HG02973 (cell line): Measurements from ENCODE around the gene PARD3.
"Not testable (repeated sequence)": the region's sequence is repeated elsewhere in the genome, so short reads cannot be mapped to it uniquely, and the experiment has no call there.

ENCODE experiments used
- ATAC-seq: cut with Tn5 transposase; IDR thresholded peaks from one replicate; pipeline ENCODE4 v1.9.1; 2021; ENCODE audit warnings: moderate library complexity; ENCODE audit not compliant: unreplicated experiment

Gene PARD3

GRCh38 chr10:34360984-34361383 is 454.1 kb downstream of the PARD3 start:
- no peak for ATAC-seq

- no peak for ATAC-seq
These were observed 455.7 kb downstream of the PARD3 start for GRCh38 chr10:34359435-34359813.

DNA sequence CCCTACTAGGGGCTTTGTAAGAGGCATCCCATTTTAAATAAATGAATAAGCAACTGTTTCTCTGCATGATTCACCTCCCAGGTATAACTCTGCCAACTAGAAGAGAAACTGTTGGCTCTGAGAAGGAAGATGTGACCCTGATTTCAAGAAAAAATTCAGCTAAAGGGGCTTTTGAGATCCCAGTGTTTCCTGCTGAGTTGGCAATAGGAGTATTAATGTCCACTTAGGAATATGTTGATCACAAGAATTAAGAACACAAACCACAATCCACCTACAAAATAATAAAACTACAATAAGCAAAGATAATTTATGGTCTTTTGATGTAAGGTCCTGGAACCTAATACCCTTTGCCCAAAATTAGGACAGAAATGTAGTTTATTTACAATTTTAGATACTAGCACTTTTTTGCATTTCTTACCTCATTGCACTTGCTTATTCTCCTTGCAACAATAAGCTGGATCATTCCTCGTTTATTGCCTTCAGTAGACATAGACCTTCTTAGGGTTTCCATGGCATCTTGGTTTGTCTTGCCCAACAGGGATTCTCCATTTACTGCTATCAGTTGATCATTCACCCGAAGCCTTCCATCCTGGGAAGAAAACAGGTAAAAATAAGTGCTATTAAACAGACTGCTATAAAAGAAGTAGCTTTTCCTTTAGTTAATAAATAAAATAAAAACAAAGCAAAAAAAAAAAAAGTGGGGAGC is 456.2 kb downstream of the PARD3 start:
- ATAC-seq = no peak

- no peak for ATAC-seq
These were observed 458.6 kb downstream of the PARD3 start for GRCh38 chr10:34356463-34356862.

- ATAC-seq = not testable (repeated sequence)
These were observed 461.6 kb downstream of the PARD3 start for GRCh38 chr10:34353530-34353929.

DNA sequence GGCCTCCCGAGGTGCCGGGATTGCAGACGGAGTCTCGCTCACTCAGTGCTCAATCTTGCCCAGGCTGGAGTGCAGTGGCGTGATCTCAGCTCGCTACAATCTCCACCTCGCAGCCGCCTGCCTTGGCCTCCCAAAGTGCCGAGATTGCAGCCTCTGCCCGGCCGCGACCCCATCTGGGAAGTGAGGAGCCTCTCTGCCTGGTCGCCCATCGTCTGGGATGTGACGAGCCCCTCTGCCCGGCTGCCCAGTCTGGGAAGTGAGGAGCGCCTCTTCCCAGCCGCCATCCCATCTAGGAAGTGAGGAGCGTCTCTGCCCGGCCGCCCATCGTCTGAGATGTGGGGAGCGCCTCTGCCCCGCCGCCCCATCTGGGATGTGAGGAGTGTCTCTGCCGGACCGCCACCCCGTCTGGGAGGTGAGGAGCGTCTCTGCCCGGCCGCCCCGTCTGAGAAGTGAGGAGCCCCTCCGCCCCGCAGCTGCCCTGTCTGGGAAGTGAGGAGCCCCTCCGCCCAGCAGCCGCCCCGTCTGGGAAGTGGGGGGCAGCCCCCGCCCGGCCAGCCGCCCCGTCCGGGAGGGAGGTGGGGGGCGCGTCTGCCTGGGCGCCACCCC is 462.4 kb downstream of the PARD3 start:
- not testable (repeated sequence) for ATAC-seq

- ATAC-seq = no peak
These were observed 463.9 kb downstream of the PARD3 start for GRCh38 chr10:34351161-34351560.

- no peak for ATAC-seq
These were observed 466.1 kb downstream of the PARD3 start for GRCh38 chr10:34348917-34349485.

DNA sequence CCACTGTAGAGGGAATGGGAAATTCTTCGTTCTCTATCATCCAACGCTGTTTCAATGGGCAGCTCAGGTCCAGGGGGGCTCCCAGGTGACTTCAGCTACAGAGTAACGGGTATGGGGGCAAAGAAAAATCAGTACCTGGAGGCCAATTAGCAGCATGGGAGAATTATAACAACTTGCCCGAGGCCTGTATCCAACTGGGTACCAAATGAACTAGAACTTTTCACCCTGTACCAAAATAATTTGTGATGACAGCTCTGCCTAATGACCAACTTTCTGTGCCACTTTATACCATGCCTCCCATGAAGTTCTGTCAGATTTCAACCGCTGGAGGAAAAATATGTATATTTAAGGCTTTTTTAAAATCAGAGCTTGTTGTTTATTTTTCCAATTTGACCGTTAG is 467.1 kb downstream of the PARD3 start:
- ATAC-seq = no peak

DNA sequence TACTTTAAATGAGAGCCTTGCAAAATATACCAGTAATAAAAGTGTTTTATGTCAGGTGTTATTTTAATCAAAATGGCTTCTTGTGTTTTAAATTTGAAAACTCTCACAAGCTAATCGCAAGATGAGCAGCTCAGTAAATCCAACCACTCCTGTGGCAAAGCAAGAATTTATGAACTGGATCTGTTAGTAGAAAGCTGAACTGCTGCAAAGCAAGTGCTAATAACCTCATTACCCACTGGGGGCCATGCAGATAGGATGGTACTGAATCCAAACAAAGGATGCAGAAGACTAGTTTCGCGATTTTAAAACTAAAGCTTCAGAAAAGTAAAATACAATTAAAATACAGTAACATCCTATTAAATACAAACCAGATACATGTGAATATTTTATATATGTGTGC is 468.0 kb downstream of the PARD3 start:
- ATAC-seq = no peak

DNA sequence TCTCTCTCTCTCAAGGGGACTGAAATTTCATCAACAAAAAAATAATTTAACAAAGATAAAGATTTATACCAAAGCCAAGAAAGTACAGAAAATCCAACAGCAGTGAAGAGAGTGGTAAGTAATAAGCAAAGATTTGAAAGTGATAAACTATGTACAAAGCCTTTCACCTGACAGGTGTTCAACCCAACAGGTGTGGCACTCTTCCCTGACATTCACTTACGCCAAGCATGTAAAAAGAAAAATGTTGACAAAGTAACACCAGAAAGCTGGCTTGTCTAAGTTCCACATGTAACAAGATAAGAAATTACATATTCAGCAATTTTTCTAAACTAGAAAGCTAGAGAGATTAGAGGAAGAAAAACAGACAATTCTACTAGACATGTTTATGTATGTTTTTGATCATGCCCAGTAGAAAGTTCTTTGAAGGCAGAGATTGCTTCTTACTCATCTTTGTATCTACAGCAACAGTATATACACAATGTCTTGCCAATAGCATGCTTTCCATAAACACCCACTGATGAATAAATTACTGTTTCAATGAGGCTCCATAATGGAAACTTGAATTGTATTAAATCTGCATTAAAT is 468.5 kb downstream of the PARD3 start:
- no peak for ATAC-seq

GRCh38 chr10:34345383-34345782 is 469.7 kb downstream of the PARD3 start:
- no peak for ATAC-seq

DNA sequence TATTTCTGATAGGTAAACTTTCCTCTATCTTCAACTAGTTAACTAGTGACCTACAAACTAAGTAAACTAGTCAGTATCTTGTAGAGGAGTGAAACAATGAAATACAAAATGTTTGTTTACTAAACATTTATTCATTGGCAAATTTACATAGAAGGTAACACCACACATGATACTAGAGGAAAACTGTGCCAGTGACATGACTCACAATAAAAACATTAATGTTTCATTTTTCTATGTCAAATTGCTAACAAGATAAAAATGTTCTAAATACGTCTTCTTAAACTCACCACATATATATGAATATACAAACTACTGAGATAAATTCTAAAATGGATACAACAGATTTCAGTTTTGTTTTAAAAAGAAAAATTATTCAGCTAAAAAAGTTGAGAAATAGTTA is 471.3 kb downstream of the PARD3 start:
- ATAC-seq = no peak

DNA sequence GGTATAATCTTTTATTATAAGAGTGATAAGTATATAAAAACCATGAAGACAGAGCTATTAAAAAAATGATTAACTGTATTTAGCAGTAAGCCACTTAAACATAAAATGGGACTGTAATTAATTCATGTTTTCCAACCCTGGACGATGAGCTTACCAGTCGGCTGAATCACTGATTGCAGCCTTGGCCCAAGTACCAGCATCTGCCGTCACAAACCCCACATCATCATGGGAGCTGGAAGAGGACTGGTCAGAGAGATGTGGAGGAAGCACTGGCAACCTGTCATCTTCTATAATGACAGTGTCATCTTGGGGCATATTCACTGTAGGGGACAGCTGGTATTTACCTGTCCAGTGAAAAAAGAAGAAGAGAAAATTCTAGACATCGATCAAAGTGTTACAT is 473.6 kb downstream of the PARD3 start:
- ATAC-seq = no peak

DNA sequence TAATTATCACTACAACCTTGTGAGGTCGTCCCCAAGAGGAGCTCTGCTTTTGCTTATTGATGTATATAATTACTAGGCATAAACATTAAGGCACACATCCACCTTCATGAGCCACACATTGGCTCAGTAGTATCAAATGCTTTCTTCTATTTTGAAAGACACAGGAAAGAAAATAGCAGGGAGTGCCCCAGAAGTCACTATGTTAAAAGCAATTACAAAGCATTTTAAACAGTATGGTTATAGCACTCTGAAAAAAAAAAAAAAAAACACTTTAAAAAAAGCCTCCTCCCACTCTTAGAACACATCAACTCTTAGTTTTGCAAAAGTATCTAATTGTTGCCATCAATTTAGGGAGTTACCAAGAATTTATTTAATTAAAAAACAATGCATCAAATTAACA is 474.2 kb downstream of the PARD3 start:
- ATAC-seq = no peak

GRCh38 chr10:34339816-34340553 is 475.1 kb downstream of the PARD3 start:
- ATAC-seq = no peak

GRCh38 chr10:34337917-34338316 is 477.2 kb downstream of the PARD3 start:
- no peak for ATAC-seq

GRCh38 chr10:34335960-34336690 is 479.0 kb downstream of the PARD3 start:
- no peak for ATAC-seq

GRCh38 chr10:34334908-34335307 is 480.2 kb downstream of the PARD3 start:
- no peak for ATAC-seq

DNA sequence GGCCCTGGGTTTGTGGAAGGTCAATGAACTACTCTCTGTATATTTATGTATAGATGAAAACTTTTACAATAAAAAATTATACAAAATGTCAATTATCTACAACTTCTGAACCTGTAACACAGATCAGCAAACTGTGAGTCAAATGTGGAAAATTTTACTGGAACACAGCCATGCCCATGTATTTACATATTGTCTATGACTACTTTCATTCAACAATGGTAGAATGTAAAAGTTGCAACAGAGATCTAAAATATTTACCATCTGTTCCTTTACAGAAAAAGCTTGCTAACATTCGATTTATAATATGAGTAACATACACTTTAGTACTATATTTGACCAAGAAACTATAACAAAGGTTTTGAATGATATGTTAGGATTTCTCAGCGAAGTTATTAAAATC is 481.6 kb downstream of the PARD3 start:
- no peak for ATAC-seq

GRCh38 chr10:34327184-34327583 is 487.9 kb downstream of the PARD3 start:
- ATAC-seq = no peak
